B cell (primary cell): ENCODE results near the gene SP100.

Experiments
- CTCF ChIP-seq: fragments of 200-600 bp; IDR thresholded peaks from one replicate; pipeline ENCODE4 v1.8.0; 2022; ENCODE audit warnings: antibody characterized with exemption, mild to moderate bottlenecking
- EZH2 ChIP-seq: IDR thresholded peaks from 2 replicates; pipeline ENCODE4 v1.6.1; 2012; ENCODE audit warnings: borderline replicate concordance, low read depth, mild to moderate bottlenecking, moderate library complexity, low read length; ENCODE audit not compliant: insufficient read depth, poor library complexity, severe bottlenecking

DNA sequence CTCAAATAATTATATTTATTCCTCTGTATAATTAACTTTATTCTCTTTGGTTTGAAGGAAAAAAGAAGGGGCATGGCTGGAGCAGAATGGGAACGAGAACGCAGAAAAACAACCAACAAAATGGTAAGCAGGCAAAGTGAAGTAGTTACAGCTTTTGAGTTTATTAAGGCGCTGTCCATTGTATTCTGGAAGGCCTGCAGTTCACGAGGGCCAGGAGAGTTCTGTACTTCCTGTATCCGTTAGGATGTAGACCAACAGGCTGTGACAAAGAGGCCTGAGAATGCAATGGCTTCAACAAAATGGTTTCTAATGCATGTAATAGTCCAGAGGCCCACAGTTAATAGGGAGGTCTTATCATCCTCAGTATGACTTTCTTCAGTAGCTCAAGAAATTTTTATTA is 32.5 kb upstream of the SP100 start:
- TF ChIP-seq CTCF (no peak), EZH2 (no peak)
